H7 (cell line): ENCODE results near the gene ROR1. TPM values are rescaled to one million over a fixed set of nuclear protein-coding genes. Genes with fewer than 3 reads are reported as not detected.

ENCODE experiments used
- DNase-seq: peaks from one replicate; pipeline ENCODE4 v3.0.0; 2012
- H3K27me3 ChIP-seq: 2 replicates; pipeline ENCODE4 v1.6.0; 2011; ENCODE audit warnings: mild to moderate bottlenecking, low read length; ENCODE audit not compliant: control insufficient read depth, insufficient read depth
- H3K36me3 ChIP-seq: replicated peaks from 2 replicates; pipeline ENCODE4 v1.5.1; 2011; ENCODE audit warnings: low read length; ENCODE audit not compliant: control insufficient read depth, insufficient read depth
- H3K4me3 ChIP-seq: 2 replicates; pipeline ENCODE4 v1.5.1; 2011; ENCODE audit warnings: low read depth, mild to moderate bottlenecking, control low read depth, low read length, moderate library complexity; ENCODE audit not compliant: insufficient read depth
- total RNA-seq: library from RNA; depleted of rRNA; stranded (reverse); fragments of >200 nt; shearing (Covaris generic); gene quantifications from 2 replicates; pipeline ENCODE4 v1.2.3, GENCODE V29; 2014

ROR1 gene
- total RNA-seq, 1 experiment from 2014 or later = 63.4 TPM

DNA sequence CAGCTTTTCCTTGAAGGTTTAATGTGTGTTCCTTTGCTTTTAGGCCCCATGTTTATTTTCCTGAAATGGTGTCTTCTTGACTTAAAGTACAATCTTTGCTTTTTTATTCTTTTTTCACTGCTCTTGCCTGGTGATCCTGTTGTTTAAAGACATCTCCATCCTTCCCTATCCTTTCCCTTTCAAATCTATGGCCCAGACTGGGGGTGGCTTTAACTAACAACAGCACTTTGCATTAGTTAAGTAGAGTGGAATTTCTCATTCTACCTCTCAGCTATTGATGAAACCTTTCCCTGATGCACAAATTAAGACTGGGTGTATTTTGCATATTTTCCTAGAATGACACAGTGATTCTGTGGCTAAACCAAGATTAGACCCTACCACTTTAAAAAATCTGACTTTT, 84.3 kb downstream of the ROR1 start:
- Histone ChIP-seq H3K36me3 (no peaks in the 10 kb centered on the region), H3K27me3 (no peaks in the 10 kb centered on the region), H3K4me3 (no peak overlapping the region)
- DNase-seq = no peak

DNA sequence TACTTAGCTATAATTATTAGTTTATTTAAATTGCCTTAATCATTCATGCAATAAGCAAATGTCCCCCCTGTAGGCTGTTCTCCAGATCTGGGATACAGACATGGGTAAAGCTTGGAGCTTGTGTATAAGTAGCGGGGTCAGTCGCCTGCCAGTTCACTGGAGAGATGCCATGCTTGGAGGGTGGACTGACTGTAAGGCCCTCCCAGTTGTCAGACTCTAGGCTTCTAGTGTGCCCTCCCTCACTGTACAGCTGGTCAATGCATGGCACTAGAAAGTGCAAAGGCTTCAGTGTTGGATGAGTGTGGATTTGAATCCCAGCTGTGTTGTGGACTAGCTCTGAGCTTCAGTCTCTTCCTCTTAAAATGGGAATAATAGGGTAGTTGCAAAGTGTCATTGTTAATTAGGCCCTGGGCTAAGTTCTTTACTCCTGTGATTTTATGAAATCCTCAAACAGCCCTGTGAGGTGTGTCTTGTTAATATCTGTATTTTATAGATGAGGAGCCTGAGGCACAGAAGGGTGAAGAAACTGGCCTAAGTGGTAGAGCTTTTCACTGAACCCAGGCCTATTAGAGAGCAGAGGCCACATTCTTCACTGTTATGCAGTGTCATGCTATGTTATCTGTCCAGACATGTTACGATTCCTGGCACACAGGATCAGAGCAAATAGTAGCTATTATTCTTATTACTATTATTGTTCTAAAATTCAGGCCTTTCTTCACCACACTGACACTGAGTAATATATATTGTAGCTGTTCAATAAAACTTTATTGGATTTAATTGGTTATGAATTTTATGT, 85.9 kb downstream of the ROR1 start:
- H3K27me3 ChIP-seq = no peaks in the 10 kb centered on the region
- DNase-seq = no peak
- no peaks in the 10 kb centered on the region for H3K36me3 ChIP-seq
- H3K4me3 ChIP-seq = no peak overlapping the region

DNA sequence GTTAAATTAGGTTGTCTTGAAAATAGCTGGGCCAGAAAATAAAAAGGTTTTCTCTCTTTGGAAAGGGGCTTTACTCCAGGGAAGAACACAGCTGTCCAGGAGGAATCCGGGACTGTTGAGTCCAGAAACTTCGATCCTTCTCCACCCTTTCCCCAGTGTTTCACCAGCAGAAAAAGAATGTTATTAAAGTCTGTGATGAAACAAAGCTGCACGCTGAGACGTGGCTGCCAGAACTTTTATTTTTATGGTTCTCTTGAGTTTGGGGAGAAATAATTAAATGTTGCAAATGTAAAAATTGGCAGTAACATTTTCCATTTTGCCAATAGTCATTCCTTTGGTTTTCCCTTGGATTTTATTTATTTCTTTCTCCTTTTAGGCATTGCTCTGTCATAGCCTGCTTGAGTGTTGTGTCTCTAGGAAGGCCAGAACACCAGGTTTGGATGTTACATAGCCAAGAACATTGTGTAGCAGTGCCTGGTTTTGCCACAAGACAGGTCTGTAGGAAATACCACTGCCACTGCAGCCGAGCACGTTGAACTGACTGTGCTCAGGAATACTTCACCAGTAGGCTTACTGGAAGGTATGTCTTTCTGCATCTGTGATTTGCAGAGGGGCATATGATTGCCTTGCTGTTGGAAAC, 87.4 kb downstream of the ROR1 start:
- no peaks in the 10 kb centered on the region for H3K36me3 ChIP-seq
- no peak for DNase-seq

DNA sequence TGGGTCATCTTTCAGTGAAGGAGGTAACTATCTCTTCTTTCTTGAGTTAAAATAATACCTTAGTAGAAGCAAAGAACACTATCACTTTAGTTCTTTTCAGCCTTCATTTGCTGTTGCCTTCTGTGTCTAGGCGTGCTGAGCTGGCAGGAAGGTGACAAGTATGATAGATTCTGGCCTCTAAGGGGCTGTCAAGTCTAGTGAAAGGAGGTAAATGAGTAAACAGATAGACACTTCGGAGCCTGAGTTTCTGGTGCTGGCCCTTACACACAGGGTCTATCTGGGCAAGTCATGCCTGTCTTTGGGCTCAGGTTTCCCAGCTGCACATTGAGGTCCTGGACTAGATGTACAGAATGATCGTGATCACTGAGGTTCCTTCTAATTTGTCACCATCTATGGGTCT, 89.3 kb downstream of the ROR1 start:
- DNase-seq = no peak
- Histone ChIP-seq H3K4me3 (no peak overlapping the region), H3K27me3 (no peaks in the 10 kb centered on the region), H3K36me3 (no peaks in the 10 kb centered on the region)

More for the DNA sequence above, 87.4 kb downstream of the ROR1 start:
- Histone ChIP-seq H3K27me3 (no peaks in the 10 kb centered on the region), H3K4me3 (no peak overlapping the region)

DNA sequence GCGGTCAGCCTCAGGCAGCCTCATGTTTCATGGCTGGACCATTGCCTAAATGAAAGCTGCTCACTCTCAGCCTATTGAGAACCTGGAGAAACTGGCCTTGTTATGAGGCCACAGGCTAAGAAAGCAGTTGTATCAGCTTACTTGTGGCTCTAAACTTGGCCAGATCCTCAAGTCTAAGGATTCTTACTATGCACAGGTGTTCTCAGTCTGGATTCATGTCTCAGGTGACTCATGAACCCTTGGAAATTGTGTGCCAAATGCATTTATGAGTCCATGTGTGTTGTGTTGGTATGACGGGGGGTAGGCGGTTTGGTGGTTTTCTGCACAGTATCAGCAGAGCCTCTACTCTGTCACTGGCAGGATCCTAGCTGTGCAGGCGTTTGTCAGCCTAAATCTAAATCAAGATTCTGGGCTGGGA, 90.4 kb downstream of the ROR1 start:
- no peak for DNase-seq
- no peaks in the 10 kb centered on the region for H3K27me3 ChIP-seq

DNA sequence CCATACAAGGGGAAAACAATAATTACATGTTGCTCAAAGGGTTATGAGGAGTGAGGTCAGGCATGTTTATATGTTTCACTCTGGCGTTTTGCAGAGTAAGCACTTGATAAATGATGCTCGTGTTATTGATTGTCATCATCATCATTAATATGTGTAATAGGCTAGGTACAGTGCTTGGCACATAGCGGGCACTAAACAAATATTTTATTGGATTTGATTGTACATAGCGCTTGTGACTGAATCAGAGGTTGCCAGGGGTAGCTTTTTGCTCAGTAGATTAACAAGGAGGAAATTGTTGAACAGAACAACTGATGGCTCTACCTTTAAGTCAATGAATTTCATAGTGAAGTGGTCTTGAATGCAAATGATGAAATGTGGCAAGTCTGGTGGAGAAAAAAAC, 91.7 kb downstream of the ROR1 start:
- no peak overlapping the region for H3K4me3 ChIP-seq

More for the DNA sequence above, 90.4 kb downstream of the ROR1 start:
- Histone ChIP-seq H3K4me3 (no peak overlapping the region), H3K36me3 (no peaks in the 10 kb centered on the region)

DNA sequence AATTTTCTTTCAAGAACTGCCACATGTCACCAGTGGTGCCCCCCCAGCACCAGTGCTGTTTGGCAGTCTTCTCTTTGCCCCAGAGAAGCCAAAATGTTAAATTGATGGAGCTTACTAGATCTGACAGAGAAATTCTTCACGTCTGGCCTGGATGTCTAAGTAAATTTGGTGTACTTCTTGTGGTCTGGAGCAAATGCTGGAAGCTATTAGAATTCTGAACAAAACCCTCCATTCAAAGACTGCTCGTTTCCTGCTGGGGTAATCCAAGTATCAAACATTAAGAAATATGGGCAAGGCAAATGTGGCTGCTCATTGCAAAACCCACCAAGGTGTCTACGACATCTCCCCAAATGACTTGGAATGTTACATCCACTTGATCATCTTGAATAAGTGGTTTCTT, 92.3 kb downstream of the ROR1 start:
- H3K27me3 ChIP-seq = no peaks in the 10 kb centered on the region
- H3K4me3 ChIP-seq = no peak overlapping the region
- H3K36me3 ChIP-seq = no peaks in the 10 kb centered on the region
- DNase-seq = no peak

More for the DNA sequence above, 91.7 kb downstream of the ROR1 start:
- DNase-seq = no peak
- no peaks in the 10 kb centered on the region for H3K36me3 ChIP-seq
- no peaks in the 10 kb centered on the region for H3K27me3 ChIP-seq

DNA sequence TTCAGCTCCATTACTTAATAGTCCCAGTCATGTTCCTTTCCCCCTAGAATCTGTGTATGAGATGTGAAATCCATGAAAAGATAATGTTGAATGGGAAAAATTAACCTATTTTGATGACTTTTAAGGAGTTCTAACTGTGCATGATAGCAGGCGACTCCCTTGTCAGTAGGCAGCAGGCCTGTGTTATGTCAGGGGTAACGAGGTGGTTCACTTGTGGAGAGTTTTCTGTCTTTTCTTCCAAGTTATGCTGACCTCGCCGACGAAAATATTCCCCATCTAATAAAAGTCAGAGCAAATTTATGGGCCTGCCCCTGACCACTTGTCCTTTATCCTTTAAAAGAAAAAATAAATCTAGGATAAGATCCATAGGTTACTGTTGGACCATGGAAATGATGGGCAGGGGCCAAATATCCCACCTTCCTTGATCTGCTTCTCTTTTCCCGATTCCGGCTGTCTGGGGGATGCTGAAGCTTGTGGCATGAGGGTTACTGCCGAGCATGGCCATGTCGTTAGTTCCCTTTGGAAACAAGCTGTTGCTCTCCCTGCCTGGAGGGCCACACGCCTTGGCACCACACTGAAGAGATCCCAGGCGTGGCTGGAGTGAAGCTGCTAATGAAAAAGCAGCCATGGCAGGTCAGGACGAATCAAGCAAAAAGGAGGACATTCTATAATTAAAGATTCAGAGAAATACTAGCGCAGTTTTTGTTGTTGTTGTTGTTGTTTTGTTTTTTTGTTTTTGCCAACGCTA, 93.8 kb downstream of the ROR1 start:
- no peaks in the 10 kb centered on the region for H3K36me3 ChIP-seq
- H3K4me3 ChIP-seq = no peak overlapping the region
- no peaks in the 10 kb centered on the region for H3K27me3 ChIP-seq
- DNase-seq = no peak

DNA sequence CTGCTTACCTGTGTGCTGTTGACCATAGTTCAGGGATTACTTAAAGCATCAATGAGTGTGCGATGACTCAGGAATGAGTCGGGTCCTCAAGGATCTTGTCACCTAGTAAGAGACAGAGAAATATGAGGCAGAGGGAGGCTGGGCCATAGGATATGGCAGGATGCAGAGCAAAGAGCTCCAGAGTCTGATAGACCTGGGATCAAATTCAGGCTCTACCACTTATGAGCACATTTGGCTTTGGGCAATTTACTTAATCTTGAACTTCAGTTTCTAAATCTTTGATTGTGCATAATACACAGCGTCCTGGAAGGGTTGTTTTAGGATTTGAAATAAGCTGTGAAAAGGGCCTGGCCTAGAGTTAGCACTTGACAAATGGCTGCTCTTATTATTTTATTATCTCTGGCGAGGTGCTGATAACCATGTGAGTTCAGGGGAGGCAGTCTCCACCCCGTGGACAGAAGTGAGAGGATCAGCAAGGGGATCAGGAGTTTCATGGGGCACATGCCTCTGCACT, 94.5 kb downstream of the ROR1 start:
- no peaks in the 10 kb centered on the region for H3K27me3 ChIP-seq
- DNase-seq = no peak
- H3K4me3 ChIP-seq = no peak overlapping the region
- H3K36me3 ChIP-seq = no peaks in the 10 kb centered on the region

DNA sequence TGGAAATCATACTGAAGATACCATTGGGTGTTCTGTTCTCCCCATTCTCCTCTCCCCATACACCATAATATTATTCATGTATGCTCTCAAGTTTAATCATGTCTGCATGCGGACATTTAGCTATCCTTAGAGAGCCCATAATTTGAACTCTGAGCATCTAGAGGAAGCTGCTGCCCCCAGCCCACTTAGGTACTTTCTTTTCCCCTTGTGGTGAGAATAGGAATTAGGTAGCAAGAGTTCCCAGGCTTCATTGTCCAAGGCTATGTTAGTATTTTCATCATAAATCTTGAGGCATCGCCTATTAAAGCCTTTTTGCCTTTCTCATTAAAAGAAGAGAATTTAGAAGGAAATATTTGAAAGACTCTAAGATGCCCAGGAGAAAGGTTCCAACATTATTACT, 96.3 kb downstream of the ROR1 start:
- no peak overlapping the region for H3K4me3 ChIP-seq
- DNase-seq = no peak
- H3K27me3 ChIP-seq = no peaks in the 10 kb centered on the region
- H3K36me3 ChIP-seq = no peaks in the 10 kb centered on the region

DNA sequence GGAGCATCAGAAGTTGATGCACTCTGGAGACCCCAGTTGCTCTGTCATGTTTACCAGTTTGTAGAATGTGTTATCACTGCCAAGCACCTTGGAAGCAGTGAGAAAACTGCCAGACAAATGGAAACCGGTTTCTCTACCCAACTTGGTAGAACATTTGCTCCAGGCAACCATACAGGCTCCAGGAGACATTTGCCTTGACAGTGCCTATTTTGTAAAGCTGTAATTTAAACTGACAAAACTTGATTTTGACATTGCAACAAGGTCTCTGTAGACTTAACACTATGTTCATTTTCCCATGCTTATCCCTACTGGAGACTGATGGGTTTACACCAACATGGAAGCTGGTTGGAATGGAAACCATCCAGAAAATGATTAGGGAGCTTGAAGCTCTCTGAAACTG, 97.6 kb downstream of the ROR1 start:
- H3K36me3 ChIP-seq = no peaks in the 10 kb centered on the region
- H3K4me3 ChIP-seq = no peak overlapping the region
- H3K27me3 ChIP-seq = no peaks in the 10 kb centered on the region
- DNase-seq = no peak

DNA sequence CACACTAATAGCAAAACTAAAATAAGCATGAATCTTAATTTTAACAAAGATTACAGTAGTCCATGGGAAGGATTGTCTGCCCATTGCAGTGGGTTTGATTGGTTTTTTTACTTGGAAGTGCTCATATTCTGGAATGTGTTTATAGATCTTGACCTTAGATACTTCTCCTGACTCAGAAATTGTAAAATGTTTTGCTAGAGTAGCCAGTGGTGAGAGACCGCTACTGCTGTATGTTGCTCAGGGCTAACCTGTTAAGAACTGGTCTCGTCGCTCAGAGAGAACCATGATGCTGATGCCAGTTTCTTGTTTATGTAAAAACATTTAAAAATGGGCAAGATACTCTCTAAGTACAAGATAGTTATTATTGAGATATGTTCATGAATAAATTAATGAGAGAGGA, 99.9 kb downstream of the ROR1 start:
- Histone ChIP-seq H3K36me3 (no peaks in the 10 kb centered on the region), H3K4me3 (no peak overlapping the region), H3K27me3 (no peaks in the 10 kb centered on the region)
- no peak for DNase-seq

DNA sequence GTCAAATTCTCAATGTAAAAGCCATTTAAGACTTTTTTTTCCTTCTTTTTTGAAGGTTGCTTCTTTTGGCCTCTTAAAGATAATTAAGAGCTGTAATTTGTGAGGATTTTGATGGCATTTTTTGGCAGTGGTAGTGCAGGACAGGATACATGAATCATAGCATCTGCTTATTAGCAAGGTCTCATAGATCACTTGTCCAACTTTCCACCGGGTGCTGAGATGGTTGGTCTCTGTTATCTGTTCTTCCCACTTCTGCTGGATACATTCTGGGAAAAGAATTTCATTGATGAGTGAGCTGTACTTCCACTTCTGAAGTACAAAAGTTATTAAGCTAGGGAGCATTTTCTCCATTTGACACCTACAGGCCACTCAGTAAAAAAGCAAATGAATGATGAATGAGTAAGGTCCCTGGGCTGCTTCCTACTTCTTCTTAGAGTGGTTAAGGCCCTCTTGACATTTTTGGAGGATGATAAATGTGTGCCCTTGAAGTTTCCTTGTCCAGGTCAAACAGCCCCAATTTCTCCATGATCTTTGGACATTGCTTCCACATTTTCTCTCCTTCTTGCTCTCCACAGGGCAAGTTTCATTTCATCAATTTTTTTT, 100.6 kb downstream of the ROR1 start:
- DNase-seq = no peak
- no peaks in the 10 kb centered on the region for H3K27me3 ChIP-seq
- H3K4me3 ChIP-seq = no peak overlapping the region

DNA sequence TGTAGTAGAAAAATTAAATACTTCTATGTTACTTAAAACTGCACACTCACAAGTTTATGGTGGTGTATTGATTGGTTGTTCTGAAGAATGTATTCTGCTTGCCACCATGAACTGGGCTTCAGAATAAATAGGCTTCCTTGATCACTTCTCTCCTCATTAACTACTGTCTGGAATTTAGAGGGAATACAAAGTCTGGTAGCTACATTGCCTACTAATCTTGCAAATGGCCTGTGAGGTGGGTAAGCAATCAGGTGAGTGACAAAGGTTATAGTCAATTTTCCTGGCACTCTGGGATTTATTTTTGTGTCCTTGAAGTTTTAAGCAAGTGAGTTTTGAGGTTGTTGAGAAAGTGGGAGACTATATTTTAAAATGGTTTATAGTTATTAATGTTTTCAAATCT, 101.8 kb downstream of the ROR1 start:
- Histone ChIP-seq H3K36me3 (no peaks in the 10 kb centered on the region), H3K27me3 (no peaks in the 10 kb centered on the region), H3K4me3 (no peak overlapping the region)
- no peak for DNase-seq

More for the DNA sequence above, 100.6 kb downstream of the ROR1 start:
- H3K36me3 ChIP-seq = no peaks in the 10 kb centered on the region
